ENCODE data around the gene FMNL2. TPM values are rescaled to one million over a fixed set of nuclear protein-coding genes. Genes with fewer than 3 reads are reported as not detected.

Gene FMNL2
- total RNA-seq, 1 donor from 2014 or later: 41.7 TPM

DNA sequence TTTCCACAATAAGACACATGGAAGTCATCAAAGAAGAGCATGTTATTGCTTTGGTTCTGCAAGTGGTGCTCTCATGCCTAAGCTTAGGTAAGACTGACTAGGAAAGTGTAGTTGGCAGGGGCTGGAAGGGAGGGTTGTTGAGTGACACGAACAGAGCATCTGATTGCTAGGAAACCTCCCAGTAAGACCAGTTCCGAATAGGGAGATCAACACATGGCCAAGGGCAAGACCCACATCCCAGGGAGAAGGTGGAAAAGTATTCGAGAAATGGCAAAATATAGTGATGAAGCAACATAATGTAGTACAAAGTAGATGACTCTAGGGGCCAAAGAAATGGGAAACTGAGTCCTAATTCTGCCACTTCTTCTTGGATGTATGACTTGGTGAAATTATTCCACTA, 33.8 kb upstream of the FMNL2 start:
- H3K4me1 Mint-ChIP-seq (ENCODE audit: unreplicated experiment): no peaks in the 10 kb centered on the region
- no peaks in the 10 kb centered on the region for H3K27me3 Mint-ChIP-seq (ENCODE audit: unreplicated experiment)
- H3K27ac Mint-ChIP-seq (ENCODE audit: unreplicated experiment): no peak overlapping the region
- DNase-seq (ENCODE audit: low spot score): no peak
- no peak overlapping the region for H3K4me3 Mint-ChIP-seq (ENCODE audit: unreplicated experiment)
- H3K9me3 Mint-ChIP-seq (ENCODE audit: unreplicated experiment): no peaks in the 10 kb centered on the region
- H3K36me3 Mint-ChIP-seq (ENCODE audit: low read depth, unreplicated experiment): no peaks in the 10 kb centered on the region
- TF ChIP-seq, protein P1, sequence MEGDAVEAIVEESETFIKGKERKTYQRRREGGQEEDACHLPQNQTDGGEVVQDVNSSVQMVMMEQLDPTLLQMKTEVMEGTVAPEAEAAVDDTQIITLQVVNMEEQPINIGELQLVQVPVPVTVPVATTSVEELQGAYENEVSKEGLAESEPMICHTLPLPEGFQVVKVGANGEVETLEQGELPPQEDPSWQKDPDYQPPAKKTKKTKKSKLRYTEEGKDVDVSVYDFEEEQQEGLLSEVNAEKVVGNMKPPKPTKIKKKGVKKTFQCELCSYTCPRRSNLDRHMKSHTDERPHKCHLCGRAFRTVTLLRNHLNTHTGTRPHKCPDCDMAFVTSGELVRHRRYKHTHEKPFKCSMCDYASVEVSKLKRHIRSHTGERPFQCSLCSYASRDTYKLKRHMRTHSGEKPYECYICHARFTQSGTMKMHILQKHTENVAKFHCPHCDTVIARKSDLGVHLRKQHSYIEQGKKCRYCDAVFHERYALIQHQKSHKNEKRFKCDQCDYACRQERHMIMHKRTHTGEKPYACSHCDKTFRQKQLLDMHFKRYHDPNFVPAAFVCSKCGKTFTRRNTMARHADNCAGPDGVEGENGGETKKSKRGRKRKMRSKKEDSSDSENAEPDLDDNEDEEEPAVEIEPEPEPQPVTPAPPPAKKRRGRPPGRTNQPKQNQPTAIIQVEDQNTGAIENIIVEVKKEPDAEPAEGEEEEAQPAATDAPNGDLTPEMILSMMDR (IDR thresholded peaks at IDR 0.05; ENCODE audit: unreplicated experiment): no peak

DNA sequence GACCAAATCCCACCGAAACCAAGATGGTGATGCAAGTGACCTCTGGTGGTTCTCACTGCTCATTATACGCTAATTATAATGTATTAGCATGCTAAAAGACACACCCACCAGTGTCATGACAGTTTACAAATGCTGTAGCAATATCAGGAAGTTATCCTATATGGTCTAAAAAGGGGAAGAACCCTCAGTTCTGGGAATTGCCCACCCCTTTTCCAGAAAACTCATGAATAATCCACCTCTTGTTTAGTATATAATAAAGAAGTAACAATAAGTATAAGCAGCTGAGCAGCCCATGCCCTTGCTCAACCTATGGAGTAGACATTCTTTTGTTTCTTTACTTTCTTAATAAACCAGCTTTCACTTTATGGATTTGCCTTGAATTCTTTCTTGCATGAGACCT, 31.0 kb upstream of the FMNL2 start:
- TF ChIP-seq, protein P1 (IDR thresholded peaks at IDR 0.05; ENCODE audit: unreplicated experiment): no peak
- Mint-ChIP-seq H3K27me3 (ENCODE audit: unreplicated experiment) (no peaks in the 10 kb centered on the region), H3K36me3 (ENCODE audit: low read depth, unreplicated experiment) (no peaks in the 10 kb centered on the region), H3K4me3 (ENCODE audit: unreplicated experiment) (no peak overlapping the region), H3K9me3 (ENCODE audit: unreplicated experiment) (no peaks in the 10 kb centered on the region), H3K4me1 (ENCODE audit: unreplicated experiment) (no peaks in the 10 kb centered on the region), H3K27ac (ENCODE audit: unreplicated experiment) (no peak overlapping the region)
- no peak for DNase-seq (ENCODE audit: low spot score)

DNA sequence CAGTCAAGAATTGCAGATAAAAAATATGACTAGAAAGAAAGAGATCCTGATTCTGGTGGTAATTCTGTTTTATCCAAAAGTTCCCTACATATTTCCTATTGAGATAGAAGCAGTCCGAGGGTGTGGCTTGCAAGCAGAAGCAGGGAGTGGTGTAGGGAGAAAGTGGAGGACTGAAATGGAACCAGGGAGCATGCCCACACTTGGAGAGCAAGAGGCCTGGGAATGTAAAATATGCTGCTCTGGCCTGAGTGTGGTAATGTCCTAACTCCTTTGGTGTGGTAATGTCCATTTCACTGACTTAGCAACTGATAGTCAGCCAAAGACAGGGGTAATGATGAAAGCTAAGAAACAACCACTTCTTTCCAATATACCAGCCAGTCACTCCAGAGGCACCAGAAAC, 30.1 kb upstream of the FMNL2 start:
- DNase-seq (ENCODE audit: low spot score): no peak
- no peaks in the 10 kb centered on the region for H3K4me1 Mint-ChIP-seq (ENCODE audit: unreplicated experiment)
- H3K27ac Mint-ChIP-seq (ENCODE audit: unreplicated experiment): no peak overlapping the region
- no peaks in the 10 kb centered on the region for H3K9me3 Mint-ChIP-seq (ENCODE audit: unreplicated experiment)
- H3K4me3 Mint-ChIP-seq (ENCODE audit: unreplicated experiment): no peak overlapping the region
- H3K36me3 Mint-ChIP-seq (ENCODE audit: low read depth, unreplicated experiment): no peaks in the 10 kb centered on the region
- TF ChIP-seq, protein P1 (IDR thresholded peaks at IDR 0.05; ENCODE audit: unreplicated experiment): no peak
- no peaks in the 10 kb centered on the region for H3K27me3 Mint-ChIP-seq (ENCODE audit: unreplicated experiment)

DNA sequence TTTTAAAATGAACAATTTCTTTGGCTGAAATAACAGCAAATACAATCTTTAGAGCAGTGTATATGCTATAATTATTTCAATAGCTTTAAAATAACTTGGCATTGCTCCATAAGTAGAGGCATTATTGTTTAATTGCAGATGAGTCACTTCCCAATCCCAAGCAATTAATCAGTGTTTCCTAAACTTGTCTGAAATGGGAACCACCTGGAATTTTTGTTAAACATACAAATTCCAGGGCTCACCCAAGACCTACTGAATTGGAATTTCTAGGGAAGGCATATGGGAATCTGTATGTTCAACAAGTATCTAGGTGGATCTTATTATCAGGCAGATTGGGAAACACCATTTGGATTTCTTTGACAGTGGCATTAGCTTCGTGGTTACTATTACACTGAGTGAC, 27.1 kb upstream of the FMNL2 start:
- Mint-ChIP-seq H3K36me3 (ENCODE audit: low read depth, unreplicated experiment) (no peaks in the 10 kb centered on the region), H3K9me3 (ENCODE audit: unreplicated experiment) (no peaks in the 10 kb centered on the region), H3K27me3 (ENCODE audit: unreplicated experiment) (no peaks in the 10 kb centered on the region), H3K4me1 (ENCODE audit: unreplicated experiment) (no peaks in the 10 kb centered on the region), H3K4me3 (ENCODE audit: unreplicated experiment) (no peak overlapping the region), H3K27ac (ENCODE audit: unreplicated experiment) (no peak overlapping the region)
- TF ChIP-seq, protein P1 (IDR thresholded peaks at IDR 0.05; ENCODE audit: unreplicated experiment): no peak
- DNase-seq (ENCODE audit: low spot score): no peak

DNA sequence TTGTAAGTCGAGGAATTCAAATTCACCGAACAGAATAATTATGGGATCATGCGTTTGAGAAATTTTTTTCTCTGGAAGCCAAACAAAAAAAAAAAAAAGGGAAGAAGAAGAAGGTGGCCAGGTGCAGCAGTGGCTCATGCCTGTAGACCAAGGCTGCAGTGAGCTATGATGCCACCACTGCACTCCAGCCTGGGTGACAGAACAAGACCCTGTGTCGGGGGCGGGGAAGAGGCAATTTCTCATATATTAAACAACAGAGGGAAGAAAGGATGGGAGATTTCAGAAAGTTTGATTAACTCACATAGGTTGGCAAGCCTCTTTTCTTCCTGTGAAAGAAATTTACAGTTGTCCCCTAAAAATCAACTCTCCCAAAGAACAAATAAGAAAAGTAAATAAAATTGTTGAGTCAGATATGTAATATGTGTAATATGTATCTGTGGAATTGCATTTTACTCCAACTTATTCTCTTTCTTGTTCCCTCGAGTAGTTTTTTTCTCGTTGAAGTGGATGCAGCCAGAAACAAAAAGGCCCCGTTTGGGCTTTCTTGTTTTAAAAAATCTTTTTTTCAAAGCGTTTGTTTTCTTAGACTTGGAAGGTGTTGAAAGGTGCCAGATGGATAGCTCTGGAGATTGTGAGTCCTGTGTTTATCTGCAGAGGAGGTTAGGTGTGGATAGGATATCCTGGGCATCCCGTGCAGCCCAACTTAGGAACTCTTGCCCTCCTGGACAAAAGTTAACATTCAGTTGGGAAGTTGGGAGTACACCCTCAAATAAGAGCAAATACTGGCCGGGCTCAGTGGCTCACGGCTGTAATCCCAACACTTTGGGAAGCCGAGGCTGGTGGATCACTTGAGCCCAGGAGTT, 25.4 kb upstream of the FMNL2 start:
- no peak overlapping the region for H3K4me3 Mint-ChIP-seq (ENCODE audit: unreplicated experiment)
- no peak for DNase-seq (ENCODE audit: low spot score)
- TF ChIP-seq, protein P1 (IDR thresholded peaks at IDR 0.05; ENCODE audit: unreplicated experiment): no peak
- H3K4me1 Mint-ChIP-seq (ENCODE audit: unreplicated experiment): no peaks in the 10 kb centered on the region
- H3K27ac Mint-ChIP-seq (ENCODE audit: unreplicated experiment): no peak overlapping the region
- H3K27me3 Mint-ChIP-seq (ENCODE audit: unreplicated experiment): no peaks in the 10 kb centered on the region
- H3K36me3 Mint-ChIP-seq (ENCODE audit: low read depth, unreplicated experiment): no peaks in the 10 kb centered on the region
- H3K9me3 Mint-ChIP-seq (ENCODE audit: unreplicated experiment): no peaks in the 10 kb centered on the region

All from endothelial cell (in vitro differentiated cells).